ENCODE measurements around the gene SLC7A5. TPM values are rescaled to one million over a fixed set of nuclear protein-coding genes. Genes with fewer than 3 reads are reported as not detected.
A peak's percentile ranks its signal among the peaks of the same experiment; 100 is the strongest.

The SLC7A5 gene
- total and polyA plus RNA-seq, 2 of the 13 experiments (the other 11 are each of a cell fraction or from before 2014, with no cell fraction given), result 79.6 to 155 TPM

DNA sequence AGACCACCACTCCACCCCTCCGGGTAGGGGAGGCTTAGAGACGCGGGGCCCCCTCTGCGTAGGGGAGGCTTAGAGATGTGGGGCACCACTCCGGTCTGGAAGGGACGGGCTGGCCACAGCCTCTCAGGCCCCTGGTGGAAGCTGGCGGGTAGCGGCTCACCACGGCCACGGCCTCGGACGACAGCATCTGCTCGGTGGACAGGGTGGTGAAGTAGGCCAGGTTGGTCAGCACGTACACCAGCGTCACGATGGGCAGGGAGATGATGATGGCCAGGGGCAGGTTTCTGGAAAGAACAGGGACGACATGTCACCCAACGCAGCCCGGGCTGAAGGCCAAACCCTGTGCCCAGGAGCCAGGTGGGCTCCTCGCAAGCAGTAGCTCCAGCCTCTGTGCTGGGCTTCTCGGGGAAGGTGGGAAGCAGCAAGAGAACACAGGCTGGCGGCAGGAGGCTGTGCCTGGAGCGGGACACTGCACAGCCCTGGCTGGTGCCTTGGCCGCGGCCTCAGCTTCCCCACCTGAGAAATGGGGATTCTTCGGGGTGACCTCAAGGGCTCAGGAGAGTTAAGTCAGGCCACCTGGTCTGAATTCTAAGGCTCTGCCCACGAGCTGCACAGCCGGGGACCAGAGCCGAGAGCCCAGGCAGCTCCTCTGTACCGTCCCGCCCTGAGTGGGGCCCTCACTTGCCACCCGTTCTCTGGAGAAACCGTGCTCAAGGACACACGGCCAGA is 29.6 kb downstream of the SLC7A5 start (continued):
- peak; percentile 20; the same call in 1 of the 2 replicates for TF ChIP-seq RXRA (CRISPR knock-in tag; IDR thresholded peaks at IDR 0.05)
- TF ChIP-seq ZNF740 (CRISPR knock-in tag; IDR thresholded peaks at IDR 0.05), result no peak
- TF ChIP-seq ZFP37 (CRISPR knock-in tag; IDR thresholded peaks at IDR 0.05; ENCODE audit: borderline replicate concordance), result no peak
- no peak for TF ChIP-seq SMYD3 (CRISPR knock-in tag; IDR thresholded peaks at IDR 0.05)
- no peak for TF ChIP-seq XBP1 (CRISPR knock-in tag; IDR thresholded peaks at IDR 0.05)
- TF ChIP-seq DPF2 (CRISPR knock-in tag; IDR thresholded peaks at IDR 0.05; ENCODE audit: borderline replicate concordance, low read depth), result no peak
- no peak for TF ChIP-seq ZFP41 (CRISPR knock-in tag; IDR thresholded peaks at IDR 0.05; ENCODE audit: borderline replicate concordance)
- TF ChIP-seq, protein P1, sequence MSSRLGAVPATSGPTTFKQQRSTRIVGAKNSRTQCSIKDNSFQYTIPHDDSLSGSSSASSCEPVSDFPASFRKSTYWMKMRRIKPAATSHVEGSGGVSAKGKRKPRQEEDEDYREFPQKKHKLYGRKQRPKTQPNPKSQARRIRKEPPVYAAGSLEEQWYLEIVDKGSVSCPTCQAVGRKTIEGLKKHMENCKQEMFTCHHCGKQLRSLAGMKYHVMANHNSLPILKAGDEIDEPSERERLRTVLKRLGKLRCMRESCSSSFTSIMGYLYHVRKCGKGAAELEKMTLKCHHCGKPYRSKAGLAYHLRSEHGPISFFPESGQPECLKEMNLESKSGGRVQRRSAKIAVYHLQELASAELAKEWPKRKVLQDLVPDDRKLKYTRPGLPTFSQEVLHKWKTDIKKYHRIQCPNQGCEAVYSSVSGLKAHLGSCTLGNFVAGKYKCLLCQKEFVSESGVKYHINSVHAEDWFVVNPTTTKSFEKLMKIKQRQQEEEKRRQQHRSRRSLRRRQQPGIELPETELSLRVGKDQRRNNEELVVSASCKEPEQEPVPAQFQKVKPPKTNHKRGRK (CRISPR knock-in tag; IDR thresholded peaks at IDR 0.05), result no peak
- peak; percentile 83 for TF ChIP-seq ZNF629 (CRISPR knock-in tag; conservative IDR thresholded peaks at IDR 0.05)
- TF ChIP-seq POLR2AphosphoS2 (IDR thresholded peaks at IDR 0.05; ENCODE audit: low read depth, low read length), result no peak
- no peak for TF ChIP-seq ZNF615 (CRISPR knock-in tag; IDR thresholded peaks at IDR 0.05; ENCODE audit: borderline replicate concordance)
- TF ChIP-seq USF2 (IDR thresholded peaks at IDR 0.05; ENCODE audit: low read depth, low read length), result 0 out of 2 replicates have a peak, but pooled peaks have one; percentile 5
- no peak for TF ChIP-seq USF2 (CRISPR knock-in tag; IDR thresholded peaks at IDR 0.05; ENCODE audit: borderline replicate concordance)
- TF ChIP-seq ZNF878 (CRISPR knock-in tag; IDR thresholded peaks at IDR 0.05), result no peak
- no peak for TF ChIP-seq GMEB1 (CRISPR knock-in tag; IDR thresholded peaks at IDR 0.05; ENCODE audit: borderline replicate concordance)
- TF ChIP-seq AGO2 (optimal IDR thresholded peaks at IDR 0.05; ENCODE audit: low read depth, low read length), result peak; percentile 37
- TF ChIP-seq, protein P2, sequence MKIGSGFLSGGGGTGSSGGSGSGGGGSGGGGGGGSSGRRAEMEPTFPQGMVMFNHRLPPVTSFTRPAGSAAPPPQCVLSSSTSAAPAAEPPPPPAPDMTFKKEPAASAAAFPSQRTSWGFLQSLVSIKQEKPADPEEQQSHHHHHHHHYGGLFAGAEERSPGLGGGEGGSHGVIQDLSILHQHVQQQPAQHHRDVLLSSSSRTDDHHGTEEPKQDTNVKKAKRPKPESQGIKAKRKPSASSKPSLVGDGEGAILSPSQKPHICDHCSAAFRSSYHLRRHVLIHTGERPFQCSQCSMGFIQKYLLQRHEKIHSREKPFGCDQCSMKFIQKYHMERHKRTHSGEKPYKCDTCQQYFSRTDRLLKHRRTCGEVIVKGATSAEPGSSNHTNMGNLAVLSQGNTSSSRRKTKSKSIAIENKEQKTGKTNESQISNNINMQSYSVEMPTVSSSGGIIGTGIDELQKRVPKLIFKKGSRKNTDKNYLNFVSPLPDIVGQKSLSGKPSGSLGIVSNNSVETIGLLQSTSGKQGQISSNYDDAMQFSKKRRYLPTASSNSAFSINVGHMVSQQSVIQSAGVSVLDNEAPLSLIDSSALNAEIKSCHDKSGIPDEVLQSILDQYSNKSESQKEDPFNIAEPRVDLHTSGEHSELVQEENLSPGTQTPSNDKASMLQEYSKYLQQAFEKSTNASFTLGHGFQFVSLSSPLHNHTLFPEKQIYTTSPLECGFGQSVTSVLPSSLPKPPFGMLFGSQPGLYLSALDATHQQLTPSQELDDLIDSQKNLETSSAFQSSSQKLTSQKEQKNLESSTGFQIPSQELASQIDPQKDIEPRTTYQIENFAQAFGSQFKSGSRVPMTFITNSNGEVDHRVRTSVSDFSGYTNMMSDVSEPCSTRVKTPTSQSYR (CRISPR knock-in tag; IDR thresholded peaks at IDR 0.05; ENCODE audit: borderline replicate concordance), result no peak
